HG03342 (cell line): ENCODE data around the gene C11orf71.

Experiments used
- ATAC-seq: cut with Tn5 transposase; IDR thresholded peaks from one replicate; pipeline ENCODE4 v1.9.1; 2021; ENCODE audit warnings: mild to moderate bottlenecking, moderate library complexity; ENCODE audit not compliant: unreplicated experiment

Gene C11orf71

GRCh38 chr11:114400915-114401223 is 558 bp upstream of the C11orf71 start:
- no peak for ATAC-seq

GRCh38 chr11:114399490-114400215 is 658 bp downstream of the C11orf71 start:
- ATAC-seq, result peak; percentile 27

DNA sequence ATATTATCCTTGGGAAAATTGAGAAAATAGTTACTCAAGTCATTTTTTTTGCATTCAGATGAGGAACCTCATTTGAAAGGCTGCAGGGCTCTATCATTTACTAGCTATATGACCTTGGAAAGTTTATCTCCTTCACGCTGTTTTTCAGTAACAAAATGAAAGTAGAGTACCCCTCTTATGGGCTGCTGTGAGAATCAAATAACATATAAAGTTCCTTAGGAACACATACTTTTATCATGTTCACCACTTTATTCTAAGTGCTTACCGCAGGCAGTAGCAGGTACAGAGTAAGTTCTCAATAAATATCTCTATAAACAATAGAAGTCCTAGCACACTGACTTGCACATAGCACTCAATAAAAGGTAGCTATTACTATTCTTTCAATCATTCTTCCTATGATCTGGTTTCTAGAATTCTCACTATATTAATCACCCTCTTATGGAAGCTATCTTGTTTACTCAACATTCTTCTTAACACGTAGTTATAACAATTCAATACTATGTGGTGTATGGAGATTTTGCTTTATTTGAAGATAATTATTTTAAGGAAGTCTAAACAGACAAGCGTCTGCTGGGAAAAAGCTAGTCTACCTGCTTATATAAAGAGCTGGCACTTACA is 1.9 kb downstream of the C11orf71 start:
- ATAC-seq, result no peak

DNA sequence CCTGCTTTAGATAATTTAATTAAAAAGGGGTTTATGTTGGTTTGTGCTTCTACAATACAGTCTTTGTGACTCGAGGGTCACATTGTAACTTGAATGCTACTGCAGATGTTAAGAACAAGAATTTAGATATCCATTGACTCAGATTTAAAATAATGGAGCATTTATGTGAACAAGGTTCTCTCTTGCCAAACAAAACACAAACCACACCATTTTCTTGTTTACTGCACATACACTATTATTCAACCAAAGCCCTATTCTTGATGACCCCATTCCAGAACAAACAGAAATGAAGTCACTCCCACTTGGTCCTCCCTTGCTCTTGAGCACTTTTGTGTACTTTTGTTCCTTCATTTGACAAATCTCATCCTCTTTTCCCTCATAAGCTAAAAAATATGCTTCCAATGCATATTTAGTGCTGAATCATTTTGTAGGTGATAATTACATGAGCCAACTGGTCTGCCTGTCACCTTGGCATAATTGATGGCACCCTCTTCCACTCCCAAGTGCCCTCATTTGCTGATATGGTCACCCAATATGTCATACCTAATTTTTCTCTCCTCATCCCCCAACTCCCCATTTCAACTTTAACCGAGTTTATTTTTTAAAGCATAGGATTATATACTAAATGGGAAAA is 2.8 kb downstream of the C11orf71 start:
- ATAC-seq, result no peak

DNA sequence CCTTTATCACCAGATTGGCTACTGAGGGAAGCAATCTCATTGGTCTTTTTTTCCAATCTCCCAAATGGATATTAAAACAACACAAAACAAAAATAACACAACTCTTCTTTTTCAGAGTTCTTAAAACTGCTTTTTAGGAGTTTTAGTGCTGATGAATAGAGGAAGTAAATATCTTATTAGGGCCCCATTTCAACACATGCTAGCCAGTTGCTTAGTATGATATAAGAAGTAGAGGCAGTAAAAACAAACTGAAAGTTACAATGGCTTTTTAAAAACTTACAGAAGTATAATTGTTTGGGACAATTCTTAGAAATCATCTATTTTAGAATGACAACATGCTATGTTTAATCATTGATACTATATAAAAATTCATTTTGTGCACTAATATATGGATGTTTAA is 3.4 kb downstream of the C11orf71 start:
- ATAC-seq, result no peak

DNA sequence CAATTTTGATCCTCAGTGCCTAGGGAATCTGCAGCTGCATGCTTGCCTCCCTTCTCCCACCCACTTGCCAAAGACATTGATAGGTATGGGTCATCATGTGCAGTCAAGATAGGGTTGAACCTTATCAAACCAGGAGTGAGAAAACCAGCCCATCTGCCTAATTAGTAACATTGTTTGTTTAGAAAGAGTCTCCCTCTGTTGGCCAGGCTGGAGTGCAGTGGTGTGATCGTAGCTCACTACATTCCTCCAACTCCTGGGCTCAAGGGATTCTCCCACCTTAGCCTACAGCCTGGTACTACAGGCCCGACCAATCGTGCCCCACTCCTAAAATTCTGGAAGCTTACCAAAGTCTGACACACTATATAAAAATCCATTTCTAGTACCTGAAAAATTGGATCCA is 4.6 kb downstream of the C11orf71 start:
- no peak for ATAC-seq

GRCh38 chr11:114392735-114393667 is 7.3 kb downstream of the C11orf71 start:
- no peak for ATAC-seq

GRCh38 chr11:114386545-114386944 is 13.8 kb downstream of the C11orf71 start:
- no peak for ATAC-seq

GRCh38 chr11:114386131-114386530 is 14.2 kb downstream of the C11orf71 start:
- ATAC-seq, result no peak

GRCh38 chr11:114384487-114384886 is 15.8 kb downstream of the C11orf71 start:
- ATAC-seq, result no peak

GRCh38 chr11:114382509-114382908 is 17.8 kb downstream of the C11orf71 start:
- ATAC-seq, result no peak

- no peak for ATAC-seq
Observed at GRCh38 chr11:114379394-114380069, 20.8 kb downstream of the C11orf71 start.

- ATAC-seq, result no peak
Observed at GRCh38 chr11:114377612-114378267, 22.6 kb downstream of the C11orf71 start.

DNA sequence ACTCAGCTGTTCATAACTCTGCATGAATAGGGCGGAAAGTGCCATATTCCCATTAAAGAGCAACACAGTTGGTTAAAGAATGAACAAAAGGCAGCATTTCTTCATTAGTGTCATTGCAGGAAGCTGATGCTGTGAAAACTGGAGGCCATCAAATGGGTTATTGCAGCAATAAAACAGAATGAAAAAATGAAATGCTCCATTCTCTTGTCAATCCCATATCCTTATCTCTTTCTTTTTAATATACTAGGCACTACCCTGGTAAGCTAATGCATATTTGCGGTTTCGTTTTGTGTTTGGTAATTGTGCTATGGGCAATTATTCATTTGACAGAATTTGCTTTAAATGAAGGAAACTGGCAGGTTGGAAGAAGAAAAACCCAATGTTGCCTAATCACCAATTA is 25.3 kb downstream of the C11orf71 start:
- no peak for ATAC-seq

- no peak for ATAC-seq
Observed at GRCh38 chr11:114368918-114369680, 31.2 kb downstream of the C11orf71 start.

- no peak for ATAC-seq
Observed at GRCh38 chr11:114367244-114367957, 32.9 kb downstream of the C11orf71 start.

DNA sequence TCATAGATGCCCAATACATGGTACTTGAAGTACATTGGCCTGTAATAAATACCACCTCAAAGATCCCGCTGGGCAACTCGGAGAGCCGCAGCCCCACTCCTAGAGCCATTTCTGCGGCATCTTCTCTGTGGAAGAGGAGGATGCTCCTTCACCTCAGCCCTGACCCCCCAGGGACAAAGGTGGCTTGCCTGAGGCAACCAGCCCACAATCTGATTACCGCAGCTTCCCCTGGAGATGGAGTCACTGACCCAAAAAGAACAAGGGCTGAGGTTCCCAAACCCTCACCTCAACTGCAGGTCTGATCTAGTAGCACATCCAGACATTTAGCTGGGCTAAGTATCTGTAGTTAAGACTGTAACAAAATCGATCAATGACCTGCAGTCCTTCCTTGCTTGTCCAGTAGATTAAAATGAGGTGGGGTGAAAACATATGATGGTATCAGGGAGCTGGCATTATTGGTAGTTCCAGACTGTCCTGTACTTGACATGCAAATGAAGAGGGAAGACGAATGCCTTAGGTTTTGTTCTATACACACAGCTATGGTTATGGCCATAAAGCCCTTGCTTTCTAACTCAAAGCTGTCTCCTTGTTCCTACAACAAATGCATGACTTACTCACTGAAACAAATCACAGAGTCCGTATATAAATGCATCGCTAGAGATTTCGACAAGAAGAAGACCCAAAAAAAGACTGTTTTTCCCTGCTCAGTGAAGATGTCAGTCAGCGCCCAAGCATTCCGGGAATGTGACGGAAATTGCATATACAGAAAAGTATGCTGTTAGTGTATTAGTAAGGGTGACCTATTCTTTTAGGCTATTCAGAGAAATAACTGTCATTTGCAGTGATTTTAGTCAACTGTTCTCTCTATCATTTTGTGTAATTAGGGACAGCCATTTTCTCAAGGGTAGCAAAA is 33.7 kb downstream of the C11orf71 start:
- no peak for ATAC-seq

GRCh38 chr11:114362958-114363357 is 37.4 kb downstream of the C11orf71 start:
- ATAC-seq, result no peak
